ENCODE data around the gene RAB3GAP1.

Gene RAB3GAP1

DNA sequence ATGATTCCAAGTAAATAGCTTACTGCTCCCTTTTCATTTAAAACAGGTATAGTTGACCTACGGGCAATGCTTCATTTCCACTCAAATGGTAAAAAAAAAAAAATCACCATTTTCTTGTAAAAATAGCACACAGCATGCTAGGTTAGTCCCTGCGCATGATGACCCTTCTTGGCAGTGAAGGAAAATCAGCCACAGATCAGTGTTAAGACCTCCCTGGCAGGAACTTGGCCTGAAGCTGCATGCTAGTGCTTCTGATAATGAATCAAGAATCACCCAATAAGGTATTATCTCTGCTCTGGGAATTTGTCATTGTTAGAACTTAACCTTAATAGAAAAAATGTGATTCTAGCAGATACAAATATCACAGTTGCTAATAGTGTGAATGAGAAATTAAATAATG is 166.3 kb downstream of the RAB3GAP1 start:
- H3K27ac ChIP-seq, result no peak overlapping the region
- DNase-seq, result no peak
- TF ChIP-seq CTCF (IDR thresholded peaks at IDR 0.05; ENCODE audit: low read depth, low read length), result no peak
- no peaks in the 10 kb centered on the region for H3K9me3 ChIP-seq (ENCODE audit: severe bottlenecking)
- H3K27me3 ChIP-seq (ENCODE audit: insufficient read depth, low read depth, severe bottlenecking), result no peaks in the 10 kb centered on the region
- H3K4me3 ChIP-seq (ENCODE audit: low read depth, low read length), result no peak overlapping the region
- H3K36me3 ChIP-seq, result no peaks in the 10 kb centered on the region

DNA sequence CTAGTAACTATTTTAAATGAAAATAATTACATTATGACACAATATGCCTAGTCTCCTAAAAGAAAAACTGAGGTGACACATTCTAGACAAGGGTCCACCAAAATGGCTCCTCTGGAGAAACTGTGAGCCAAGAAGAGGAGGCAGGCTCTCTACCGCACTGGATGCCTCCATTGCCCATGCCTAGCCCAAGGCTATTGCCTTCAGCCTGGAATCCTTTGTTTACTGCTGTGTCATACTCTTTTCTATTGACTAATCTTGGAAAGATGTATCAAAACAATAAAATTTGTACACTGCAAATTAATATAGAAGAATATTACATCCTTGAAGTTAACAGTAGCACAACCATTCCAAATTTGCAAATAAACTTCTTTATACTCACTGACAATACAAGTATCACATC is 167.1 kb downstream of the RAB3GAP1 start:
- H3K27me3 ChIP-seq (ENCODE audit: insufficient read depth, low read depth, severe bottlenecking), result no peaks in the 10 kb centered on the region
- H3K4me3 ChIP-seq (ENCODE audit: low read depth, low read length), result no peak overlapping the region
- H3K27ac ChIP-seq, result no peak overlapping the region
- no peak for TF ChIP-seq CTCF (IDR thresholded peaks at IDR 0.05; ENCODE audit: low read depth, low read length)
- H3K36me3 ChIP-seq, result no peaks in the 10 kb centered on the region
- no peak for DNase-seq
- no peaks in the 10 kb centered on the region for H3K9me3 ChIP-seq (ENCODE audit: severe bottlenecking)
